ENCODE data around the gene GPR132. TPM values are rescaled to one million over a fixed set of nuclear protein-coding genes. Genes with fewer than 3 reads are reported as not detected.

Gene GPR132
- total RNA-seq, 1 donor from 2014 or later: 1.0 TPM

GRCh38 chr14:105011312-105011990, 53.8 kb downstream of the GPR132 start:
- no peak overlapping the region for H3K4me3 ChIP-seq
- H3K36me3 ChIP-seq: peaks cover 30% of the 10 kb centered on the region
- intact Hi-C loops (cut with micrococcal nuclease): no loop called here
- H3K9me3 ChIP-seq (replicated peaks): no peaks in the 10 kb centered on the region
- H3K27me3 ChIP-seq (ENCODE audit: low read depth): no peaks in the 10 kb centered on the region
- peaks cover 13% of the 10 kb centered on the region for H3K4me1 ChIP-seq
- TF ChIP-seq, protein P1, sequence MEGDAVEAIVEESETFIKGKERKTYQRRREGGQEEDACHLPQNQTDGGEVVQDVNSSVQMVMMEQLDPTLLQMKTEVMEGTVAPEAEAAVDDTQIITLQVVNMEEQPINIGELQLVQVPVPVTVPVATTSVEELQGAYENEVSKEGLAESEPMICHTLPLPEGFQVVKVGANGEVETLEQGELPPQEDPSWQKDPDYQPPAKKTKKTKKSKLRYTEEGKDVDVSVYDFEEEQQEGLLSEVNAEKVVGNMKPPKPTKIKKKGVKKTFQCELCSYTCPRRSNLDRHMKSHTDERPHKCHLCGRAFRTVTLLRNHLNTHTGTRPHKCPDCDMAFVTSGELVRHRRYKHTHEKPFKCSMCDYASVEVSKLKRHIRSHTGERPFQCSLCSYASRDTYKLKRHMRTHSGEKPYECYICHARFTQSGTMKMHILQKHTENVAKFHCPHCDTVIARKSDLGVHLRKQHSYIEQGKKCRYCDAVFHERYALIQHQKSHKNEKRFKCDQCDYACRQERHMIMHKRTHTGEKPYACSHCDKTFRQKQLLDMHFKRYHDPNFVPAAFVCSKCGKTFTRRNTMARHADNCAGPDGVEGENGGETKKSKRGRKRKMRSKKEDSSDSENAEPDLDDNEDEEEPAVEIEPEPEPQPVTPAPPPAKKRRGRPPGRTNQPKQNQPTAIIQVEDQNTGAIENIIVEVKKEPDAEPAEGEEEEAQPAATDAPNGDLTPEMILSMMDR (IDR thresholded peaks at IDR 0.05; ENCODE audit: borderline replicate concordance): no peak
- no peak overlapping the region for H3K27ac ChIP-seq (replicated peaks)
- no peak for DNase-seq

- peaks cover 13% of the 10 kb centered on the region for H3K4me1 ChIP-seq
- H3K36me3 ChIP-seq: peaks cover 30% of the 10 kb centered on the region
- intact Hi-C loops (cut with micrococcal nuclease): no loop called here
- TF ChIP-seq, protein P1 (IDR thresholded peaks at IDR 0.05; ENCODE audit: borderline replicate concordance): no peak
- H3K27me3 ChIP-seq (ENCODE audit: low read depth): no peaks in the 10 kb centered on the region
- no peak overlapping the region for H3K27ac ChIP-seq (replicated peaks)
- no peaks in the 10 kb centered on the region for H3K9me3 ChIP-seq (replicated peaks)
- H3K4me3 ChIP-seq: no peak overlapping the region
- DNase-seq: no peak
Measured at GRCh38 chr14:105010891-105011291, 54.3 kb downstream of the GPR132 start.

GRCh38 chr14:105010106-105010505, 55.1 kb downstream of the GPR132 start:
- DNase-seq: no peak
- no peaks in the 10 kb centered on the region for H3K9me3 ChIP-seq (replicated peaks)
- intact Hi-C loops (cut with micrococcal nuclease): no loop called here

DNA sequence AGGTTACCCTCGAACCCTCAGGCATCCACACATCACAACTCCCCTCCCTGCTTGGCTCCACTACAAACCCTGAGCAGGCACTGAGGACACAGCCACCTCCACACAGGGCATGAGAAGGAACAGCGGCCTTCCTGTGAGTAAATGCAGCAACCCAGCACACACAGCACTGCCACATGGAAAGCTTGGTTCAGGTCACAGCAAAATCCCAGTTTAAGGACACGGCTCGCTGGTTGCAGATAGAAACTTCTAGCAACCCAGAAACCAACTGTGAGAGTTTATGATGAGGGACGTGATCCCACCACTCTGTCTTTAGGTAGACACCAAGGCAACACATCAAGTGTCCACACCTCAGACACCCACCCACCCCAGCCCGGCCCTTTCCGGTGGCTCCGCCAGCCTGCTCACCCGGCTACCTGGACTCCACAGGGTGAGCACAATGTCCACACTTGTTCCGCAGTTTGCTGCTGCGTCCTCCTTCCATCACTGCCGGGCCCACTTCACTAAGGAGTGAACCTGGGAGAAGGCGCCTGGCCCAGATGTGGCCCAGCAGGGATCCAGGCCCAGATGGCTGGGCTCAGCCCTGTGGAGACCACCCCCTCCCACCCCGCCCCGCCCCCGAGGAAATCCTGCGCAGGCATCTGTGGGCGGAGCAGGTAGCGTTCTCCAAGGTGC, 57.5 kb downstream of the GPR132 start:
- Histone ChIP-seq H3K4me1 (peaks cover 4% of the 10 kb centered on the region), H3K27me3 (ENCODE audit: low read depth) (no peaks in the 10 kb centered on the region), H3K9me3 (replicated peaks) (no peaks in the 10 kb centered on the region), H3K36me3 (peaks cover 30% of the 10 kb centered on the region), H3K4me3 (no peak overlapping the region), H3K27ac (replicated peaks) (no peak overlapping the region)
- intact Hi-C loops (cut with micrococcal nuclease): no loop called here
- TF ChIP-seq, protein P1 (IDR thresholded peaks at IDR 0.05; ENCODE audit: borderline replicate concordance): no peak
- DNase-seq: no peak

More at GRCh38 chr14:105010106-105010505, 55.1 kb downstream of the GPR132 start:
- peaks cover 30% of the 10 kb centered on the region for H3K36me3 ChIP-seq
- TF ChIP-seq, protein P1 (IDR thresholded peaks at IDR 0.05; ENCODE audit: borderline replicate concordance): no peak
- no peaks in the 10 kb centered on the region for H3K27me3 ChIP-seq (ENCODE audit: low read depth)
- H3K4me3 ChIP-seq: no peak overlapping the region
- H3K27ac ChIP-seq (replicated peaks): no peak overlapping the region
- peaks cover 13% of the 10 kb centered on the region for H3K4me1 ChIP-seq

GRCh38 chr14:105006831-105007592, 58.2 kb downstream of the GPR132 start:
- no peaks in the 10 kb centered on the region for H3K4me1 ChIP-seq
- no peak for DNase-seq
- no peak overlapping the region for H3K4me3 ChIP-seq
- H3K36me3 ChIP-seq: peaks cover 30% of the 10 kb centered on the region
- H3K27ac ChIP-seq (replicated peaks): no peak overlapping the region
- no peaks in the 10 kb centered on the region for H3K9me3 ChIP-seq (replicated peaks)
- TF ChIP-seq, protein P1 (IDR thresholded peaks at IDR 0.05; ENCODE audit: borderline replicate concordance): no peak
- H3K27me3 ChIP-seq (ENCODE audit: low read depth): no peaks in the 10 kb centered on the region
- intact Hi-C loops (cut with micrococcal nuclease): no loop called here

Measured in left ventricle myocardium inferior (tissue), 1 donor.